ENCODE results near the gene ME2. TPM values are rescaled to one million over a fixed set of nuclear protein-coding genes. Genes with fewer than 3 reads are reported as not detected.

Gene ME2
- total and polyA plus RNA-seq, 2 of the 8 experiments (the other 6 are each of a cell fraction or from before 2014, with no cell fraction given), result 54.7 to 66.9 TPM

DNA sequence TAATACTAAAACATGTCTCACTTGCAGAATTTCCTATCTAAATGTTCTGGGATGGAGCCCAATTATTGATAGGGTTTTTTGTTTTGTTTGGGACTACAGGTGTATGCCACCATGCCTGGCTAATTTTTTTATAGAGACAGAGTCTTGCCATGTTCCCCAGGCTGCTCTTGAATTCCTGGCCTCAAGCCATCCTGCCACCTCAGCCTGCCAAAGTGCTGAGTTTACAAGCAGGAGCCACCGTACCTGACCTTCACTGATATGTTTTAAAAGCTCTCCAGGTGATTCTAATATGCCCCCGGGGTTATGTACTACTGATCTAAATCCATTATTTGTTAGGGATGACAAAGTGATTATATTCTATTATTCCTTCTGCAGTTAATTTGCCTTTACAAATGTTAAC lies 91.1 kb downstream of the ME2 start:
- Histone ChIP-seq H2BK120ac (replicated peaks; ENCODE audit: low read depth, low read length) (no peak overlapping the region), H3K79me1 (ENCODE audit: low read depth, low read length) (no peaks in the 10 kb centered on the region), H3K79me2 (ENCODE audit: control insufficient read depth in 1 of 2, insufficient read depth in 2 of 2, low read length in 2 of 2) (peaks cover 0 to 2% of the 10 kb centered on the region in 2 experiments; a peak in 1 of 4 replicates), H3K14ac (ENCODE audit: insufficient read length) (no peak overlapping the region), H2BK5ac (ENCODE audit: low read depth, low read length) (no peak overlapping the region), H3K27ac (ENCODE audit: low read depth, low read length) (no peak overlapping the region), H2BK20ac (ENCODE audit: low read length) (no peak overlapping the region), H3K56ac (replicated peaks; ENCODE audit: insufficient read length, low read depth, low read length) (no peak overlapping the region), H4K8ac (ENCODE audit: extremely low read depth, insufficient read depth, low read length) (no peak overlapping the region), H3K27me3 (replicated peaks in 1 of 4; ENCODE audit: control insufficient read depth in 3 of 4, extremely low read depth in 1 of 4, insufficient read depth in 3 of 4, low read length in 3 of 4) (no peaks in the 10 kb centered on the region), H4K20me1 (replicated peaks in 1 of 2; ENCODE audit: control insufficient read depth in 1 of 2, insufficient read depth in 2 of 2, low read length in 2 of 2) (no peaks in the 10 kb centered on the region), H3K23me2 (ENCODE audit: low read depth, low read length) (peaks cover 4% of the 10 kb centered on the region; the same call in 1 of the 2 replicates), H2AK5ac (ENCODE audit: low read depth, low read length) (no peak overlapping the region), H3K9ac (replicated peaks in 1 of 4; ENCODE audit: extremely low read depth in 1 of 4, low read depth in 3 of 4, low read length in 3 of 4) (no peak overlapping the region), H4K5ac (ENCODE audit: insufficient read length, low read depth, low read length) (no peak overlapping the region), H2BK15ac (ENCODE audit: low read length) (no peak overlapping the region), H3K4me1 (replicated peaks in 1 of 4; ENCODE audit: control insufficient read depth in 3 of 4, insufficient read depth in 4 of 4, low read length in 3 of 4) (peaks cover 2 to 8% (median 4%) of the 10 kb centered on the region in 4 experiments; a peak in 5 of 7 replicates), H3K23ac (ENCODE audit: insufficient read length) (no peak overlapping the region), H4K91ac (replicated peaks; ENCODE audit: insufficient read length, low read length) (no peak overlapping the region), H2AFZ (ENCODE audit: low read length) (no peak overlapping the region), H3K4me2 (ENCODE audit: insufficient read depth in 1 of 2, low read depth in 2 of 2, low read length in 2 of 2) (no peak overlapping the region; a peak in 1 of 4 replicates), H3K18ac (ENCODE audit: extremely low read depth, low read length) (no peak overlapping the region), H3K36me3 (ENCODE audit: control insufficient read depth in 2 of 4, insufficient read depth in 4 of 4, low read length in 3 of 4) (no peaks in the 10 kb centered on the region), H3K9me3 (ENCODE audit: insufficient read depth in 2 of 2, low read depth in 1 of 2, low read length in 1 of 2) (no peaks in the 10 kb centered on the region), H2BK12ac (ENCODE audit: low read depth, low read length) (no peak overlapping the region), H3K4ac (replicated peaks; ENCODE audit: insufficient read length, low read depth, low read length) (no peak overlapping the region), H3K4me3 (ENCODE audit: extremely low read depth in 1 of 4, insufficient read depth in 2 of 4, low read depth in 3 of 4, low read length in 4 of 4) (peak overlapping the region in 1 of 4 experiments; percentile 5; a peak in 1 of 8 replicates)
- no peak for FAIRE-seq
- ChIA-PET POLR2A (ENCODE audit: partially characterized antibody) (interaction anchor here (1.3 kb wide), 1 partner anchor 23 kb away, joined by 3 read pairs; no protein-coding TSS in a partner anchor), CTCF (ENCODE audit: partially characterized antibody) (interaction anchor here (0.7 to 1.4 kb wide), 2 partner anchors 30 to 65 kb away, joined by 3 read pairs; no protein-coding TSS in a partner anchor)
- TF ChIP-seq HDAC2 (IDR thresholded peaks at IDR 0.05; ENCODE audit: borderline replicate concordance in 1 of 2, low read depth in 2 of 2, low read length in 2 of 2) (no peak), RNF2 (IDR thresholded peaks at IDR 0.05; ENCODE audit: borderline replicate concordance, low read depth, low read length, missing control alignments, poor library complexity, severe bottlenecking) (no peak), RFX5 (IDR thresholded peaks at IDR 0.05; ENCODE audit: borderline replicate concordance, low read depth, low read length) (no peak), POU5F1 (IDR thresholded peaks at IDR 0.05; ENCODE audit: low read depth, low read length) (no peak), SP2 (IDR thresholded peaks at IDR 0.05; ENCODE audit: low read length) (no peak), CEBPB (IDR thresholded peaks at IDR 0.05; ENCODE audit: low read depth, low read length) (no peak)
- TF ChIP-seq, protein P1, sequence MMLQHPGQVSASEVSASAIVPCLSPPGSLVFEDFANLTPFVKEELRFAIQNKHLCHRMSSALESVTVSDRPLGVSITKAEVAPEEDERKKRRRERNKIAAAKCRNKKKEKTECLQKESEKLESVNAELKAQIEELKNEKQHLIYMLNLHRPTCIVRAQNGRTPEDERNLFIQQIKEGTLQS (IDR thresholded peaks at IDR 0.05; ENCODE audit: insufficient read depth, low read depth, low read length), result no peak
- 64% methylated on average over 2 of the region's 2 CpGs; no CpG with 5 or more reads in 1 of the 2 experiments for WGBS, 2 experiments (ENCODE audit: extremely low coverage in 1 of 2, insufficient coverage in 1 of 2, insufficient read length in 1 of 2, insufficient replicate concordance in 2 of 2, low coverage in 1 of 2, low lambda C conversion rate in 2 of 2, missing lambda C conversion rate in 1 of 2)
- no peak for DNase-seq (ENCODE audit: low read depth in 1 of 2, low spot score in 2 of 2)

Measured in H1 (cell line).